Measurements from ENCODE around the gene VSIG1. TPM values are rescaled to one million over a fixed set of nuclear protein-coding genes. Genes with fewer than 3 reads are reported as not detected.

VSIG1 gene
- 1 to 10 TPM in 1 of 4 donors, under 1 TPM in 3; 0.73 to 1.5 (median 0.99) TPM for polyA plus RNA-seq (ENCODE audit: insufficient read length in 4 of 4)

- DNase-seq (ENCODE audit: low read depth in 4 of 4, low spot score in 2 of 4), result no peak
These were observed at the start of gene VSIG1 for GRCh38 chrX:108044554-108045256. TSS of gene VSIG1 (plus strand) at chrX:108045065. CDS start at chrX:108045131, 66 bp downstream.

- DNase-seq (ENCODE audit: low read depth in 4 of 4, low spot score in 2 of 4), result no peak
These were observed 48.7 kb upstream of the VSIG1 start for GRCh38 chrX:107996124-107996523.

- DNase-seq (ENCODE audit: low read depth in 4 of 4, low spot score in 2 of 4), result no peak
These were observed 44.1 kb upstream of the VSIG1 start for GRCh38 chrX:108000751-108001150.

GRCh38 chrX:108001218-108001814, 43.5 kb upstream of the VSIG1 start:
- no peak for DNase-seq (ENCODE audit: low read depth in 4 of 4, low spot score in 2 of 4)

GRCh38 chrX:108018656-108019381, 26.0 kb upstream of the VSIG1 start:
- DNase-seq (ENCODE audit: low read depth in 4 of 4, low spot score in 2 of 4), result no peak

GRCh38 chrX:108019382-108019875, 25.4 kb upstream of the VSIG1 start:
- DNase-seq (ENCODE audit: low read depth in 4 of 4, low spot score in 2 of 4), result no peak

- DNase-seq (ENCODE audit: low read depth in 4 of 4, low spot score in 2 of 4), result no peak
These were observed 24.2 kb upstream of the VSIG1 start for GRCh38 chrX:108020631-108021030.

- DNase-seq (ENCODE audit: low read depth in 4 of 4, low spot score in 2 of 4), result no peak
These were observed 22.3 kb upstream of the VSIG1 start for GRCh38 chrX:108022491-108023089.

- no peak for DNase-seq (ENCODE audit: low read depth in 4 of 4, low spot score in 2 of 4)
These were observed 19.5 kb upstream of the VSIG1 start for GRCh38 chrX:108025376-108025775.

- DNase-seq (ENCODE audit: low read depth in 4 of 4, low spot score in 2 of 4), result no peak
These were observed 18.8 kb upstream of the VSIG1 start for GRCh38 chrX:108025954-108026600.

GRCh38 chrX:108028854-108029253, 16.0 kb upstream of the VSIG1 start:
- DNase-seq (ENCODE audit: low read depth in 4 of 4, low spot score in 2 of 4), result no peak

- DNase-seq (ENCODE audit: low read depth in 4 of 4, low spot score in 2 of 4), result no peak
These were observed 14.7 kb upstream of the VSIG1 start for GRCh38 chrX:108029928-108030711.

- DNase-seq (ENCODE audit: low read depth in 4 of 4, low spot score in 2 of 4), result no peak
These were observed 11.9 kb upstream of the VSIG1 start for GRCh38 chrX:108032944-108033343.

- DNase-seq (ENCODE audit: low read depth in 4 of 4, low spot score in 2 of 4), result no peak
These were observed 11.0 kb upstream of the VSIG1 start for GRCh38 chrX:108033890-108034289.

- no peak for DNase-seq (ENCODE audit: low read depth in 4 of 4, low spot score in 2 of 4)
These were observed 10.1 kb upstream of the VSIG1 start for GRCh38 chrX:108034725-108035124.

GRCh38 chrX:108036298-108036973, 8.4 kb upstream of the VSIG1 start:
- DNase-seq (ENCODE audit: low read depth in 4 of 4, low spot score in 2 of 4), result no peak

GRCh38 chrX:108049649-108050048, 4.8 kb downstream of the VSIG1 start:
- DNase-seq (ENCODE audit: low read depth in 4 of 4, low spot score in 2 of 4), result no peak

GRCh38 chrX:108053218-108053617, 8.4 kb downstream of the VSIG1 start:
- DNase-seq (ENCODE audit: low read depth in 4 of 4, low spot score in 2 of 4), result no peak

GRCh38 chrX:108055546-108055945, 10.7 kb downstream of the VSIG1 start:
- DNase-seq (ENCODE audit: low read depth in 4 of 4, low spot score in 2 of 4), result no peak
